Measurements from ENCODE around the gene PLOD2.

Gene PLOD2

DNA sequence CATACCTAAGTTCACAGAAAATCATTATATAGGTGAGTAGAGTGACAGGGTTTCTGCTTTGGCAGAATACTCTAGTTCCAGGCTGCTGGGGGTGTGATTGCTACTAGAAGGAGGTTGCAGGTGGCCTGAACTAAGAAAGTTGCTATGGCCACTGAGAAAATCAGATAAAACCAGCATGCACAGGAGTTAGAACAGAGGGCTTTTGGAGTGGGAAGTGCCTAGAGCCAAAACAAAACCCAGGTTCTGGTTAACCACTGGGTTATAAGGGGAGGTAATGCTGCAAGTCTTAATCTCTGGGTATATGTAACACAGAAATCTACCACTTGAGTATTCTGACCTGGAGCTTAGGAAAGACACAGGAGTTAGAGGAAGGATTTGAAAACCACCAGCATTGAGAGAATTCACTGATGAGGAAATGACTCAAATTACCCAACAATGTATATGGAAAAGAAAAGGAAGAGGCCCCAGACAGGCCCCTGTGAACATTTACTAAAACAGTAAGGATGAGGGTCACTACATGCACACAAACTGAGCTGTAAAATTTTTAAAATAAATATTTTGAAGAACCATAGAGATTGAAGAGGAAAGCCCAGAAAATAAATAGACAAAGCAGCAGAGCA lies 60.0 kb downstream of the PLOD2 start:
- no peak for DNase-seq (ENCODE audit: low read depth in 2 of 2, low spot score in 1 of 2)

DNA sequence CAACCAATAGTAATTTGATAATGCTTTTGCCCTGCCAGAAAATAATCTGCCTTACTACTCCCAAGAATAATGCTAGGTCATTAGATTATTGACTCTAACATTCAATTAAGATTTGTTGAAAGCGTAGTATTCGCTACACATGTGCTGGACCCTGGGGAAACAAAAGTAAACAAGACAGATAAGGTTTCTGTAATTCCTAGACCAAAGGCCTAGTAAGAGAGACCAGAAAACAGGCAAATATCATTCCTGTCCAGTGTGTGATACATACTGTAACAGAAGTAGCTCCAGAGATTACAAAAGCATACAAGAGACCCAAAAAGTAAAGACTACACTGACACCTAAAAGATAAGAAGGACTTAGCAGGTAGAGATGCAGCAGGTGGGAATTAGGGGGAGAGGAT lies 60.8 kb downstream of the PLOD2 start:
- no peak for DNase-seq (ENCODE audit: low read depth in 2 of 2, low spot score in 1 of 2)

DNA sequence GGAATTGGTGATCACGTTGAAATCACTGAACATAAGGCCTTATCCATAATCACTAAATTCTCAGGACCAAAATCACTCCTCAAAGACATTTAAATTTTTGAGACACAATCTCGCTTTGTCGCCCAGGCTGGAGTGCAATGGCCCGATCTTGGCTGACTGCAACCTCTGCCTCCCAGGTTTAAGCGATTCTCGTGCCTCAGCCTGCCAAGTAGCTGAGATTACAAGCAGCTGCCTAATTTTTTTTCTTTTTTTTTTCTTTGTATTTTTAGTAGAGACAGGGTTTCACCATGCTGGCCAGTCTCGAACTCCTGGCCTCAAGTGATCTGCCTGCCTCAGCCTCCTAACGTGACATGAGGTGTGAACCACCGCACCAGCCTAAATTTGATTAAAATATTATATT lies 61.7 kb downstream of the PLOD2 start:
- DNase-seq (ENCODE audit: low read depth in 2 of 2, low spot score in 1 of 2) = no peak

DNA sequence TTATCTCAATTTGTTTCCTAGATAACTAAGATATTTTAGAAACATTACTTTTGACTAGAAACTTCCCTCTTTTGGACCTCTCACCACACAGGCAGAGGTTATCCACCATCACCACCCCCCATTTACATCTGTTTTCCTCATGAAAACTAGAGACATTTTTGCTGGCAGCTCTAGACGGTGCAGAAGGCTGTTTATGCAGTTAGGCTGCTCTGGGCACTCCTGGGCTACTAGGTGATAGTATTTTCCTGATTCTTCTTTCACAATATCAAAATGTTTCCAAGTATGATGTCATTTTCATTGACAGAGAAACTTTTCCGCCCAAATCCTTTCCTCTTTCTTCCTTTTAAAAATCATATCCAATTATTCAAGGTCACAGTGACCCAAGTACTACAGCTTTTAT lies 67.1 kb downstream of the PLOD2 start:
- DNase-seq (ENCODE audit: low read depth in 2 of 2, low spot score in 1 of 2) = no peak

DNA sequence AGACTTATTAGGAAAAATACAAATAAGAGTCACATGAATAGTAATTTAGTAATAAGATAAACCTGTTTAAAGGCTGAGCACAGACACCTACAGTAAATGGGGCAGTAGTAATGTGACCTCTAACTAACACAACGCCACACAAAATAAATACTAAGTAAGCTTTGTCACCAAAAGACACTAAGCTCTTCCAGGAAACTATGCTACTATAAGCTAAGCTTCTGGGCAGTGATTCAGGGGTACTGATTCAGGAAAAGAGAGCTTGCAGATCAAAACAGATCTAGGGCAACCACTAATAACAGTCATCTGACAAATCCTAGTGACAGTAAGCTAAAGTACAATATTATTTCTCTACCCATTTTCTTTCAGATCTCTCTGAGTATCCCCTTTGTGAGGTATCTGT lies 68.8 kb downstream of the PLOD2 start:
- no peak for DNase-seq (ENCODE audit: low read depth in 2 of 2, low spot score in 1 of 2)

DNA sequence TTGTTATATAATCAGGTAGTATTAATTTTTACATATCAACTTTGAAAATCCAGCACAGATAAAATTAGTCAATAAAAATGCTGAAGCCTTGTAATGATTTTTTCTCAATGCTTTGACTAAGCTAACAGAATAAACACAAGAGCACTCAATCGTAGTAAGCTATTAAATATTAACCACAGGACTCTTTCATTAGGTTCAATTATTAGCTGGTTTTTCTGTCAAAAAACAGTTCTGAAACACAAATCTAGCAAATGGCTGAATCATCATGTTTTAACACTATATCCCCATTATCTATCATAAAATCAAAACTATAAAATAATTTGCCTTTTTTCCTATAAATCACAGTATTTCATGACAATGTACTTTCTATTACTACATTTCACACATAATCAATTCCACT lies 69.6 kb downstream of the PLOD2 start:
- DNase-seq (ENCODE audit: low read depth in 2 of 2, low spot score in 1 of 2) = no peak

DNA sequence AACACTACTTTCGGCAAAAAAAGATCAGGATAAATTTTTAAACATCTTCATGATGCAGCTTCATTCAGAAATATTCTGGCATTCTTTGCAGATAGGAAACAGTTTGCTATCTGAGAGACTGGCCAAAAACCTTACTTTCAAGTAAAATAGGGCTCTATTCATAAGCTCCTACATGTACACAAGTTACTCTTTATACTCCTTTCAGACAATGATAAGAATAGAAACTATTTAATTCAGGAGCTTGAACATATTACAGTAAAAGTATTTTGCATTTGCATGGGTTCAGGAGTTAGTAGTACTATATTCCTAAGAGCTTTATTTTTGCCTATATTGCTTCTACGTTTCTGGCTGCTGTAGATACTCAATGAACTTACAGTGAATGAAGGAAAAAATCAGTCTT lies 70.5 kb downstream of the PLOD2 start:
- DNase-seq (ENCODE audit: low read depth in 2 of 2, low spot score in 1 of 2) = no peak

DNA sequence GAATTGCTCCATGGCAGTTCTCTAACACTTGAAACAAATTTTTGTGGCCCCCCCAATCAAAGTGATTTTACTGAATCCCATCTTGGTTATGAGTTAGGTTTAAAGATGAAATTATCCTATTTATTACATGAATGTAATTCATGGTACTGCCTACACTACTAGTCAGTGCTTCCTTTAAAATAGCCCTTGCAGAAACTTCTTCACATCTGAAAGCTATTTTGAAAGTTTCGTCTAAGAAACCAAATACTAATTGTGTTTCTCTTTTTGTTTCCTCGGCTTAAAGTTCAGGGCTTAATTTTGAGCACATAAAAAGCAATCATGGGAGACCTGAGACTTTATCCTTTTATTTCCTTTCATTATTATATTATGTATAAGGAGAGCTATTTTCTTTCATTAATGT lies 72.1 kb downstream of the PLOD2 start:
- DNase-seq (ENCODE audit: low read depth in 2 of 2, low spot score in 1 of 2) = no peak

DNA sequence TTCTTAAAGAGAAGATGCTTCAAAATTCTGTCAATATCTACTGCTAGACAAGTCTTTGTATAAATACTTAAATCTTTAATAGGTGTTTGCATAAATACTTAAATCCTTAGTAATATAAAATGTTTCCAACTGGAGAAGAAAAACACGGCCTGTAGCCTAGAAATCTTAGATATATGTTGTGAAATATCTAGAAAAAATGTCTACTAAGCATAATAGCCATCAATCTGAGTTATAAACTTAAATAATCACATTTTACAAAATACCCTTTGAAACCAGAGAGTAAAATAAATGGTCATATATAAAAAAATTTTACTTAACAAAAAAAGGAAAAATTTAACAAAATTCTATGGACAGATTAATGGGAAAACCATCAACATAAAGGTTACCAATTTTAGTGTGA lies 73.9 kb downstream of the PLOD2 start:
- DNase-seq (ENCODE audit: low read depth in 2 of 2, low spot score in 1 of 2) = no peak

DNA sequence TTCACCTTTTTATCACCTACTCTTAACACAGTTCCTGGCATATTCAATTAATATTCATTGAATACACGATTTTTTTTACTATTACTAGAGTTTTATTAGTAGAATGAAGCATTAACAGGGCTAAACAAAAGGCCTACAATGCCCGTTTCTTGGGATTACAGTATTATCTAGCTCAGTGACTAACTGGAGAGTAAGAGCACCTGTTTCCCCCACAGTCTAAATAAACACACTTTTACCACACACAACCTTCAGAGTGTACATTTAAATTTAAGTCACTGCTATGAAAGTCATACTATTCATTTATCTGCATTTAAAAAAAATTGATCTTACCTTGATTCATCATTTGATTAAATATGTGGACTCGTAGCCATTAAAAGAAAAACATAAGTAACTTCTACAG lies 74.8 kb downstream of the PLOD2 start:
- no peak for DNase-seq (ENCODE audit: low read depth in 2 of 2, low spot score in 1 of 2)

DNA sequence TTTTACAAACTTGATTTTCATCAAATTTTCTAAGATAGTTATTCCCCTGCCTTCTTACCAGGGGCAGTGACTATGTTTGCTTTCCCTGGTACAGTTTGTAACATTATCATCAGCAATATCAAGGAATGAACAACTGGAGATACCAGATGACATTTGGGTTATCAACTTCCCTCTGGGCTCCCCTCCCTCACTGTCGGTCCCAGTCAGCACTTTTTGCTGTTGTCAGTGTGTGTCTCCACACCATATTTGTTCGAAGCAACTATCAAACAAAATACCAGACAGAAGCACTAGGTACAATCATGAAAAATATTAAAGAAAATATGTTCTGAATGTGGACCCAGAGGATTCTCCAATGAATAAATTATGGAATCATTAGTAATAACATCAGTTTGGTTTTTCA lies 75.3 kb downstream of the PLOD2 start:
- DNase-seq (ENCODE audit: low read depth in 2 of 2, low spot score in 1 of 2) = no peak

DNA sequence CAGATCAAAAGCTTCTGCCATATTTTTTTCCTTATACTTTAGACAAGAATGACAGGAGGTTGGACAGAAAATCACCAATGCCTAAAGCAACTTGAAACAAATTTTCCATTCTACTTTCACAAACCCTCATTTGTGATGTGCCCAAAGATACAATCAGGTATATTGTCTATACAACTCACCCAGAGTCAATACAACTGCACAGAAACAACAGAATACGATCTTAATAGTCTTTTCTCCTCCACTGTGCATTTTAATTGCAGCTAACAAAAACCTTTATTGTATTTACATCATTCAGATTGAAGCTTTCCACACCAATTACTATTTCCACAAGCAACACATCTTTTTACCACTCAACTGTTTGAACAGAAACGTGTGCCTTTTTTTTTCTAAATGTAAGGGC lies 80.4 kb downstream of the PLOD2 start:
- no peak for DNase-seq (ENCODE audit: low read depth in 2 of 2, low spot score in 1 of 2)

DNA sequence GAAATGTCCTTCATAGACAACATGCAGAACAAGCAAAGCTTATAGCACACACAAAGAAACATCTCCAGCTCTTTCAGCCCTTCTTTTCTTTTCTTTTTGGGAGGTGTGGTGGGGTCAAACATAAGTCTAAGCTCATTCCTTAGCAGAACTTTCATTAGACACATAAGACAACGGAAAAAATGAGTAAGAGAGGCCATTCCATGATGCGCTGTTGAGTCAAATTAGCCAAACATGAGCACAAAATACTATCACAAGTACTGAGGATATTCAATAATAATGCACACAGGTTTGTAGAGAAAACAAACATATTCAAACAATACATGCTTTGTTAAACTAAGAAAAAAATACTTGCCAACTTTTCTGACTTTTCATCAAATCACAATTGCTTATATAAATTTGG lies 83.0 kb downstream of the PLOD2 start:
- DNase-seq (ENCODE audit: low read depth in 2 of 2, low spot score in 1 of 2) = no peak

DNA sequence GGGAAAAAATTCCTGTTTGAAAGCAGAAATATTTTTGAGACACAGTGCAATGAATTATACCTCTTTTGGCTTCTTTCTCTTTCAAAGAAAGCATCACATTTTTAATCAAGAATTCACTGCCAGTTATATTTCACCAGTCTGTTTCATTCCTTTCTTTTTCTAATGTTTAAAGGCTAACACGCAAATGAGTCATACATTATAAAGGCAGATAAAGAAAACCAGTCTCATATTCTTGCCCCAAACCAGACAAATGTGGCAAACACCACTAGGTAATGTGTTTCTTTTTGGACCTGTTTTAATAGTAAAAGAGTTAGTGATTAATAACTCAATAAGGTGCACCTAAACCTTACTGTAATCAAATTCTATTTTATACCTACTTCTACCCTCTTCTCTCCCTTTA lies 83.8 kb downstream of the PLOD2 start:
- DNase-seq (ENCODE audit: low read depth in 2 of 2, low spot score in 1 of 2) = no peak

DNA sequence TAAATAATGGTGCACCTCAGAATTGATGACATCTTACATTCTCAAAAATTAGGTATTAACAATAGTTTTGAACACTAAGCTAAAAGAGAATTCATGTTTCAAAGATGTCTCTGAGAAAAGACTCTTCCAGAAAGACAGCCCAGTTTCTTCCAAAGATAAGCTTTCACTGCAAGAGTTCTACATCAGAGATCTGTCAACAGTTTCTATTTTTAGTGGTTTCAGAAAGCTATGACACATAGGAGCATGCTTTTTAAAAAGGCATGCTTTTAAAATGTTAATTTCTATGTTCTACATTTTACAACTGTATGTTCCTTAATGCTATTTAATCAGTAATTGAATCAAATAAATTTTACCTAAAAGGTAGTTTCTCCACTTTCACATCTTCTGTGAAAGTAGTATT lies 88.2 kb downstream of the PLOD2 start:
- DNase-seq (ENCODE audit: low read depth in 2 of 2, low spot score in 1 of 2) = no peak

DNA sequence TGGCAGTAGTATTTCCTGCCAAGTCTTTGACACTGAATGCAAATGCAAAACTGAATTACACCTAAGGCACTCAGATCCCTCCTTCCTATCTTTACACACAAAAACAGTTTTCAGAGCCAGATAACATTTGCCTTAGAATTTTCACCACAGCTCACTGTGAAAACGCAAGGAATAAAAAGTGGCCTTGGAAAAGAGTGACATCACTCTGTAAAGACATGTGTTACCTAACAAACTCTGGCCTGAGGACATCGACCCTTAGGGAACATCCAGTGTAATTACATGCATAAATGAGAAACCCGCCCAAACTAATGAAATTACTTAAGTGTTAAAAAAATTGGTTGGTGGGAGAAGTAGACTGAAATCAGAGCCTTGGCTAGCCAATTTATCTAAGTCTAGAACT lies 88.9 kb downstream of the PLOD2 start:
- no peak for DNase-seq (ENCODE audit: low read depth in 2 of 2, low spot score in 1 of 2)

DNA sequence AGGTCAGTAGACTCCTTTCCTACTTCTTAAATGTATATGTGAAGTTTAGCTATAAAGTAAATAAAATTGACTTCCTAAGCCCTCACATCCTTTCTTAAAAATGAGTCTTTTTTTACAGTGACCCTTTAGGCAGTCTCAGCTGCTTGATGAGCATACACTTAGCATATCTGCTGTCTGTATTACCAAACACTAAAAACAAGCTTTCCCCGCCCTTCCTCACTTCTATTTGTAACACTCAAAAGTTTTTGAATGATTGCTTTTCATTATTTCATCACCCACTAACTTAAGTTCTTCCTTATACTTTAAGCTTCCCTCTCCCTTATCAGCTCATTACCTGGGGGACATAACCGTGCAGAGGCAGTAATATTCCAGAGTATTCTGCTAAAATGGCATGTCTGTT lies 89.4 kb downstream of the PLOD2 start:
- no peak for DNase-seq (ENCODE audit: low read depth in 2 of 2, low spot score in 1 of 2)

DNA sequence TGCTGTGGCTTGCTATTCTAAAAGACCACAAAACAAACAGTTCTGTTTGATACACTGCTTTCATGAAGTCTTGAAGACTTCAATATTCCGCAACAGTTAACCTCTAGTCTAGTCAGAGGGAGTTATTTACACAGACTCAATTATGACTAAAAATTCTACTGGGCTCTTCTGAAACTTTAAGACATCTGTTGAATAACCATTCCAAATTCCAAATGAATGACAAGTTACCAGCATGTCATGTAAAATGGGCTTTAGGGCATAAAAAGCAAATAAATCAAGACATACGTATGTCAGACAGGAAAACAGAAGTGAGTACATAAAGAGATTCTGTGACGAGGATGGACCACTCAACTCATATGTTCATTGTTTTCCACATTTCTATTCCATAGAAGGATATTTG lies 93.9 kb downstream of the PLOD2 start:
- no peak for DNase-seq (ENCODE audit: low read depth in 2 of 2, low spot score in 1 of 2)

DNA sequence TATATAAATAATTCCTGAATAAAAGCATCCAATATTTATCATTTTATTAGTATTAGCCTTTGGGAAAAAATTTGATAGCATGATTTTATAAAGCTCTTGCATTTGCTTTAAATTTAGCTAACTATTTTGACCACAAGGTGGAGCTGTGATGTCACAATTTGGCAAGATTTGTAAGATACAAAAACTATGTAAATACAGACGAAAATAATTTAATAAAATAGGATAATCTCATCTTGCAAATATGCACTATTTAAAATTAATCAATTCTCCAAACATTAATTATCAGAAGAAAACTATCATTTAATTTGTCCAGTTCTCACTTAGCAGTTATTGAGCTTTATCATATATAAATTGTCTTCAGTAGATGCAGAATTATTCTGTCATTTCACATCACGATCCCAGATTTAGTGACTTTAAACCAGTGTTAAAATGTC lies 95.4 kb downstream of the PLOD2 start:
- DNase-seq (ENCODE audit: low read depth in 2 of 2, low spot score in 1 of 2) = no peak

DNA sequence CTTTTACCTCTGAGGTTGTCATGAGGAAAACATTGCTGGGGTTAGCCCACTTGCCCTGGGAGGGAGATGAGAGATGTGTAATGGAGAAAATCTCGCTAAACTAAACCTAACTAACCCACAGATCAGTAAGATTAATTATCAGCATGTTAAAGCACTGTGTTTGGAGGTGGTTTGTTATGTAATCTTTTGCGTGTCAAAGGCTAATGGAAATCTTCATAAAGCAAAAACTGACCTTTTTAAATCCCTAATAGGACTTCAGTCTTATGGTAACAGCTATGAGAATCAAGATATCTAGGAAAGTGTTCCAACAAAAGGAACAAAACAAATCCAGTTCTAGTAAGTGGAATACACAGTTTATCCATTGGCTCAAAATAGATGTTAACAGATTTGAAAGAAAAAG lies 102.7 kb downstream of the PLOD2 start:
- no peak for DNase-seq (ENCODE audit: low read depth in 2 of 2, low spot score in 1 of 2)

DNA sequence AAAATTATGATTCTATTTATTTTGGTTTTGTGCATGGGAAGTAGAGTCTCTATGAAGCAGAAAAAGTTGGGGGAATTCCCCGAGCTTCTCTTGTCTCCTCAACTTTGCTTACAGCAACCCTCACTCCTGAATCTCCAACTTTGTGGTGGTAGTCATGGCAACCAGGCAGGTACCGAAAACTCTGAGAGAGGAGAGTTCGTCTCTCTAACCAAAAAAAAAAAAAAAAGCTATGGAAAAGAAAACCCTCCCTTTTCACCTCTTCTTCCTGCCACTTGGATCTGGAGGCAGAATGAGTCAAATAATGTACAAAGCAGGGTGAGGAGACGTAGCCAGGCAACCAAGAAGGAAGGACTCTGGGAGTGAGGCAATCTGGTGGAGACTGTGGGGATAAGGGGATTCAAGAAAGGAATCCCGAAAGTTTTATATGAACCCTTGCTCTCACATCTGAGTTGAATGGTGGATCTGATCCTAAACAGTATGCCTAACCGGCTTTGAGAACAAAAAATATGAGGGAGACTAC lies 108.1 kb downstream of the PLOD2 start:
- DNase-seq (ENCODE audit: low read depth in 2 of 2, low spot score in 1 of 2) = no peak

DNA sequence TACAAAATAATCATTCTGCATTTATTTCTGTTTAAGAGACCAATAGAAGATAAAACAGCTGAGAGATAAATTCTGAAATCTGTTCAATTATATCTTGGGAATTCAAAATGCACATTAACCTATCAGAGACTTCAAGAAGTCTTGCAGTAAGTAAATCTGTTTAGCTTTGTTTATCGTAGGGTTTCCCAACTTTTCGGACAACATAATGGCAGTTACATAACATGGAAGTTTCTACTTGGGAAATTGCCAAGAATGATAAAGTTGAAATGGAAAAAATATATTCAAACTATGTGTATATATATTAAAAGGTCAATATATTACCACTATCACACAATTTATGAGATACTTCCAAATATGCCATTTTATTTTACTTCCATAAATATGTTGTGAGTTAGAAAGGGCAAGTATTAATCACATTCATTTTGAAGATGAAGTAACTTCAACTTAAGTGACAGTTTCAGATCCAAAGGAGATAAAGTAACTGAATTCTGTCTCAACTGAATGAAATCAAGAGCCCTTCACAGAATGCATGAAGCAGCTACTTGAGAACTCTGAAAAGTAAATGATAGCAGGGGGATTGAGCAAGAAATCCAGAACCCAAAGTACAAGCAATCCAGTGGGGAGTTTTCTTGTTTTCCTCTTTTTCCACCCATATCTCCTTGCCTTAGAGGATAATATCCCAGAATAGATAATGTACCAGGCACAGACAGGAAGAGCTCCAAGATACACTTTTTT lies 108.8 kb downstream of the PLOD2 start:
- DNase-seq (ENCODE audit: low read depth in 2 of 2, low spot score in 1 of 2) = no peak

DNA sequence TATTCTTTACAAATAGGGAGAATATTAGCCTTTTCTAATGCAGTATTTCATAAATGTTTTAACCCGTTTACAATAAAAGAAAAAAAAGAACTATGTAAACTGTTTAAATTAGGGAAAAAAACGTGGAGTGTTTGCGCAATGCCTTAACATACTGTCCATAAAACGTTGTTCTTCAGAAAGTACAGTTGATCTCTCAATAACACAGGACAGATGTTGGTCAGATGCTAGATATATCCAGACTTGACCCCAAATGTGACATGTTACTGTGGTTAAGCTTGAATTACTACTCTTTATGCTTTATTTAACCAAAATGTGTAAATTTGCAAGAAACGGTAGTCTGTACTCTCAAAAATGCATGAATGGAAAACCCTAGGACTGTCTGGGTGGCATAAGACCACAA lies 110.3 kb downstream of the PLOD2 start:
- DNase-seq (ENCODE audit: low read depth in 2 of 2, low spot score in 1 of 2) = no peak
